Measurements from ENCODE around the gene ETS1.

GRCh38 chr11:128625326-128625725 is 38.0 kb upstream of the ETS1 start:
- no peak for TF ChIP-seq POLR2A (IDR thresholded peaks at IDR 0.05)
- TF ChIP-seq CTCF (IDR thresholded peaks at IDR 0.05): no peak
- no peak for TF ChIP-seq EP300 (IDR thresholded peaks at IDR 0.05)
